AG20443 (cell line): ENCODE results near the gene PADI2.

ENCODE experiments used
- DNase-seq: peaks from one replicate; pipeline ENCODE4 v3.0.0; 2012; ENCODE audit warnings: low spot score, mixed read lengths

PADI2 gene

GRCh38 chr1:17112496-17113236, 6.6 kb downstream of the PADI2 start:
- no peak for DNase-seq

- no peak for DNase-seq
These were observed 7.2 kb downstream of the PADI2 start for GRCh38 chr1:17112076-17112475.

DNA sequence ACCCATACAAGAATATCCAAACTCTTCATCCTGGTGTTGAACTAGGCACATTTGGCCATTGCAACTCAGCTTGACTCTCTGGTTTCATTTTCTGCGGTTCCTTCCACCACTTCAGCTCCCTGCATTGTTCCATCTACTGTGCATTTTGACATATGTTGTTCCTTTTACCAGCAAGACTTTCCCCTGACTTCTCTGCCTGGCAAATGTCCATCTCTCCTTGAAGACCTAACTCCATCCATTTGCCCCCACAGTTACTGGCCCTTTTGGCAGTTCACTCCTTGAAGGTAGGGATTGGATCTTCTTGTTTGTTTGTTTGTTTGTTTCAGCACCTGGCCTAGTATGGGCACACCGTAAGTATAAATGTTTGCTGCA, 8.7 kb downstream of the PADI2 start:
- DNase-seq: no peak

DNA sequence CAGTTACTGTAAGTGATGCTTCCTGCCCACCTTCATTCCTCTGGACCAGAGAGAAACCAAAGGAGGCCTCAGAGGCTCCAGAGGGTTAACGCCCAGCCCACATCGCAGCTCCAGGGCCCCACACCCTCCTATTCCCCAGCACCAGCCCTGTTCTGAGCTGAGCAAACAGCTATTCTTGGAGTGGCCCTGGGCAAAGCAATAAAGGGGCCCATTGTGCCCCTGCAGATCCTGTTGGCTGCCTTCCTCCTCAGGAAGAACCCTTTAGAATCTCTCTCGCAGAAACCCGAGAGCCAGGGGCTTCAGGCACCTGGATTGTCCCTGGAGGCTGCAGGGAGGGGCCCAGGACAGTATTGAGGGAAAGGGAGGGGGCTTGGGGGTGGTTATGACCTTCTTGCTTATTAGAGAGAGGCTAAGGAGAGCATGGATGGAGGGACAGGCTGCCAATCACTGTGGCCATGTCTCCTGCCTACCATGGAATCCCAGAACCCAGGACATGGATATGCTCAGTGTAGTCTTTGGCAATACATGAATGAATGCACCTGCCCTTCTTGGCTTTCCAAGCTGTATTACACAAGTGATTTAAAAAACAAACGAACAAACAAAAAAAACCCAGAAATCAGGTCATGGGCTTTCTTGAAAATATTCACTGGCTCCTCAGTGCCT, 9.2 kb downstream of the PADI2 start:
- DNase-seq: no peak

DNA sequence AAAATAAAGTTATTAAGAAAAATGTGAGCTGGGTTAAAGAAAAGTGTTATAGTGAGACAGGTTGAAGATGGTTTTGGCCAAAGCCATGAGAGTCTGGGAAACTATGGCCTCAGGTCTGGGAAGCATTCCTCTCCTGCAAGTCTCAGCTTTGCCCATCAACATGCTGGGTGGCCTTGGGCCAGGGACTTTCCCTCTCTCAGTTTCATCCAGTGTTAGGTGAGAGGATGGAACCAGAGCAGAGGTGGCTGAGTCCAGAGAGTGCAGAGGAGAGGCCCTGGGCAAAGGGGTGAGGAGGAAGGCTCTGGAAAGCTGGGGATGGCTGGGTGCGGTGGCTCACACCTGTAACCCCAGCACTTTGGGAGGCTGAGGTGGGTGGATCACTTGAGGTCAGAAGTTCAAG, 10.5 kb downstream of the PADI2 start:
- DNase-seq: no peak

- no peak for DNase-seq
These were observed 10.9 kb downstream of the PADI2 start for GRCh38 chr1:17108360-17108759.

- no peak for DNase-seq
These were observed 14.5 kb downstream of the PADI2 start for GRCh38 chr1:17104782-17105181.

DNA sequence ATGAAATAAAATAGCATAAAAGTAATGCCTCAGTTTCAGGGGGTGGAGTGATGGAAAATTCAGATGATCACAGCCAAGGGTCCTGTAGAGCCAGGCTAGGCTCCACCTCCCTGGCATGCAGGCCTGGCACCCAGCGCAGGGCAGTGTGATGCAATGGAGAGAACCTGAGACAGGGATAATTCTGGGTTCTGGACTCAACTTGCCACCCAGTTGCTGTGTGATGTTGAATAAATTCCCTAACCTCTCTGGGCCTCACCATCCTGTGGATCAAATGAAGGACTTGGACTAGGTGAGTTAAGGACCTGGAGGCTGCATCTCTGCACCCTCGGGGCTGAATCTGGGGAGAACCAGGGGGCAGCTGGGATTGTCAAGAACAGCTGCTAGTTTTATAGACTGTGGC, 17.0 kb downstream of the PADI2 start:
- no peak for DNase-seq

DNA sequence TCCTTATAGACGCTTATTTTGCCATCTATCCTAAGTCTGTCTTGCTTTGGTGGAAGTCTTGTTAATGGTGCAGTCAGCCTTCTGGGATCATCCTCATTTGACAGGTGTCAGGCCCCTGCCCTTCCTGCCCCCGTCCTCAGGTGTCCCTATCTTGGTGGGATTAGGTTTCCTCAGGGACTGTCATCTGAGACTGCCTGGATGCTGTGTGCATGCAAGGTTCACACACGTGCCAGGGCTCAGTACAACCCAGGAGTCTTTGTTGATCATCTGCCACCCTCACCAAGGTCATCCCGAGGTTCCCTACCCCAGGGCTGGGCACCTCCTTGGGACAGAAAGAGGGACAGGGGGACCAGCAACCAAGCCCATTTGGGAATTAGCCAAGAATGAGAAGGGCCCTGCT, 18.0 kb downstream of the PADI2 start:
- no peak for DNase-seq

DNA sequence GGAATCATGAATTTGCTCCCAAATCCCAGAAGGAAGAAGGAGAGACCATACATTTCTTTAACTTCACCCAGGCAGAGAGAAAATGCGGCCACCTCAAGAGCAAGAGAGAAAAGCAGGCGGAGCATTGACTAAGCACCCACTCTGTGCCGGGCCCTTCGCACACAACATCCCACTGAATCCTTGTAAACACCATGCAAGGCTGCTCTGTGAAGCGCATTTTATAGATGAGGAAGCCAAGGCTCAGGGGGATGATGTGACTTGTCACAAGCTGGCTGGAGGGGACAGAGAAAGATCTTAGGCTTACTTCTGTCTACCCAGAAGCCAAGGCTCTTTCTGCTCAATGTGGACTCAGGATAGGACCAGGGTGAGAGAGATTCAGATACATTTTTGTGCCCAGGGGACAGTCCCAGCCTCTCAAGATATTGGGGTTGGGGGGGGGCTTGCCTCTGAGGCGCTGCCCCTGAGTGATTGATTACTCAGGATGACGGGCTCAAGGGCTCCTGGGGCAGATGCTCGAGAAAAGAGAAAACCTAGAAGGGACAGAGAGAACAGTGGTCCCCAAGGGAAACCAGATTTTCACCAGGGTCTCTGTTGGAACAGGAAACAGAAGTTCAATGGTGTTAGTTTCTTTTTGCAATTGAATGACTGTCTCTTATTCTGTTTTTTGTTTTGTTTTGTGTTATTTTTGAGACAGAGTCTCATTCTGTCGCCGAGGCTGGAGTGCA, 19.5 kb downstream of the PADI2 start:
- DNase-seq: no peak

GRCh38 chr1:17098446-17099317, 20.6 kb downstream of the PADI2 start:
- DNase-seq: peak; percentile 40

GRCh38 chr1:17097787-17098186, 21.5 kb downstream of the PADI2 start:
- no peak for DNase-seq

DNA sequence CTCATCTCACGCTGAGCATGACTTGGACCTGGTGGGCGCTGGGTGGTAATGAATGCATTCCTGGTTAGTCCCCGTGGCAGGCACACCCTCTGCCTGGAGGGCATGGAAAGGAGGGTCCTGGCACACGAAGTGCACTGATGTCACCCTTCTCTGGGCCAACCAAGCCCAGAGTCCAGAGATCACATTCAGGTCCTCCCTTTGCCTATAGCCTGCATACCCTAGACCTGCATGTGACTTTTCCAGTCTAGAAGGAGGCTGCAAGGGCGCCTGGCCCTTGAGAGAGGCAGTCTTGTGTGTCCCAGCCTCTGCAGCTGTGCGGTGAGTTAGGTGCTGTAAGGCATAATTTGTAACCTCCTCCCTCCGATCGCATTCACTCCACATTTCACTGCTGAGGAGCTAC, 22.1 kb downstream of the PADI2 start:
- DNase-seq: no peak

DNA sequence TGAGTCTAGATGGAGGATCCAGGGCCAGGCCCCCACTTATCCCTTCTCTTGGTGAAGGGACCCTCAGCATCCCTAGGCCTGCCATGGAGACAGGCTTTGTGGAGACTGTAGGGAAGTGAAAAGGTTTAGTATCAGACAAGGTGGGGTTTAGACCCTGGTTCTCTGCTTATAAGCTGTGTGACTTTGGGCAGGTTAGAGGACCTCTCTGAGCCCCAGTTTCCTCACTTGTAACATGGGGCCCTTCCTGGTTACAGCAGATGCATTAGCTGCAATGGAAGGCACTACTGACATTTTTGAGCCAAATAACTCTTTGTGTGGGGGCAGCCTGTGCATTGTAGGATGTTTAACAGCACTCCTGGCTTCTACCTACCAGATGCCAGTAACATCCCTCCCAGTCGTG, 22.7 kb downstream of the PADI2 start:
- no peak for DNase-seq

DNA sequence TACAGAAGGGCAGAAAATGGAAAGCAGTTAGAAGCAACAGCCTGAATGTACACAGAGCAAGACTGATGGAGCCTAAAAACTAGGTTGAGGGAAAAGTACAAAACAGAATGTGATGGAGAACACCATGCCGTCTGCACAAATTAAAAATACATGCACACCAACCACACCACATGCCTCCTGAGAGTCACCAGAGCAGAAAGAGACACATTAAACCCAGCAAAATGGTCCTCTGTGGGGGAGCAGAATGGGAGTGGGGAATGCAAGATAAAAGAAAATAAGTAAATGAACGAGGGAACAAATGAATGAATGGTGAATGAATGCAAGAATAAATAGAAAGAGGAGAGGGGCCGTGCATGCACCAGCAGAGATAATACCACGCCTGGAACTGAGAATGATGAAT, 24.1 kb downstream of the PADI2 start:
- DNase-seq: no peak

DNA sequence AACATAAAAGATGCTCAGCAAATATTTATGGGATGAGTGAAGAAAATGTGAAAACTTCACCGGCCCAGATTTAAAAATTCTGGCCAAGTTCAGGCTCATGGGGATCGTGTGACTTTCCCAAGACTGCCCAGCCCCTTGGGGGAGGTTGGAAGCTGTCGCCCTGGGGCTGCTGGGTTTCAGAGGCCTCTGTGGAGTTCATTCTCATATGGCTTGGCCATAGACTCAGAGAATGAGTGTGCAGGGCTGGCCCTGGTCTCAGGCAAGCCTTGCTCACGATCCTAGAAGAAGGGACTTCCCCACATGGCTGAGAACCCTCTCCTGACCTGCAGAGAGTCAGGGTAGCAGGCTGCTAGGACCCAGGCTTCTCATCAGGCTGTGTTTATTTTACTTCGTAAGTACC, 24.6 kb downstream of the PADI2 start:
- DNase-seq: peak; percentile 39

DNA sequence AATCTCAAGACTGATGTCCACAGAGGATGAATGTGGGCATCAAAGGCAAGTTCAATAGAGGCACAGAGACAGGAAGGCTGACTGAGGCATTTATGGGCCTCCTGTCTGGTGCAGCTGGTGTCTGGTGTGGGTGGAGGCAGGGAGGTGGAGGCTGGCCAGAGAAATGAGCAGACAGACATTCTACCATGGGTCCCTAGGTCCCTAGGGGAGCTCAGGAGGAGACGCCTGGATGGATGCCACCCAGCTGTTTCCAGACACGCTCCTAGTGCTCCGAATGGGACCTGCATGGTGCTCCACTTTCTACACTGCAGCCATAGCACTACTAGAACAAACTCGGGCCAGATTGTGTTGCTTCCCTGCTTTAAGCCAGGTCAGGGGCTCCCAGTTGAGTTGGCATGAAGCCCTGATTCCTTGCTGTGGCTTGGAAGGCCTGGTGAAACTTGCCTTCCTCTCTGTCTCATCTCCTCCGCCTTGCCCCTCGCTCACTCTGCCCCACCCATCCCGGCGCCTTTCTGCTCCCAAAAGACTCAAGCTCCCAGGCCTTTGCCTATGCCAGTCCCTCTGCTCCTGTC, 25.3 kb downstream of the PADI2 start:
- no peak for DNase-seq

- peak; percentile 33 for DNase-seq
These were observed 28.0 kb downstream of the PADI2 start for GRCh38 chr1:17091252-17091651.

GRCh38 chr1:17089506-17089905, 29.7 kb downstream of the PADI2 start:
- no peak for DNase-seq

- no peak for DNase-seq
These were observed 32.5 kb downstream of the PADI2 start for GRCh38 chr1:17086751-17087150.

- no peak for DNase-seq
These were observed 34.5 kb downstream of the PADI2 start for GRCh38 chr1:17084787-17085186.

DNA sequence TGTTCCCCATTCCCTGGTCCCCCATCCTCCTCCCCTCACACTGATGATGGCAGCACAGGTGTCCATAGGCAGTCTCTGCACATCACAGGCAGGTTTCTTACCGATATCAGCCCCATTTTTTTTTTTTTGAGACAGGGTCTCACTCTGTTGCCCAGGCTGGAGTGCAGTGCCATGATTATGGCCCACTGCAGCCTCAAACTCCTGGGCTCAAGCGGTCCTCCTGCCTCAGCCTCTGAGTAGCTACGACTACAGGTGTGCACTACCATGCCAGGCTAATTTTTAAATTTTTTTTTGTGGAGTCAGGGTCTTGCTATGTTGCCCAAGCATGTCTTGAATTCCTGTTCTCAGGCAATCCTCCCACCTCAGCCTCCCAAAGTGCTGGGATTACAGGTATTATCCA, 36.5 kb downstream of the PADI2 start:
- DNase-seq: no peak
